ENCODE data around the gene FOXC1.

Gene FOXC1

GRCh38 chr6:1606780-1607515, 2.8 kb upstream of the FOXC1 start:
- in situ Hi-C loops (cut with MboI; ENCODE audit: low pct_unique_long_range_greater_than_20kb, low sequenced_read_pairs) = no loop called here
- DNase-seq = no peak

GRCh38 chr6:1607516-1608221, 2.0 kb upstream of the FOXC1 start:
- DNase-seq = no peak
- in situ Hi-C loops (cut with MboI; ENCODE audit: low pct_unique_long_range_greater_than_20kb, low sequenced_read_pairs) = no loop called here

- no peak for DNase-seq
- in situ Hi-C loops (cut with MboI; ENCODE audit: low pct_unique_long_range_greater_than_20kb, low sequenced_read_pairs) = no loop called here
These were observed 1.3 kb upstream of the FOXC1 start for GRCh38 chr6:1608222-1609040.

- in situ Hi-C loops (cut with MboI; ENCODE audit: low pct_unique_long_range_greater_than_20kb, low sequenced_read_pairs) = no loop called here
These were observed 571 bp upstream of the FOXC1 start for GRCh38 chr6:1609041-1609647.

GRCh38 chr6:1610497-1611321, 994 bp downstream of the FOXC1 start:
- in situ Hi-C loops (cut with MboI; ENCODE audit: low pct_unique_long_range_greater_than_20kb, low sequenced_read_pairs) = no loop called here
- peak; percentile 60 for DNase-seq

More at GRCh38 chr6:1609041-1609647, 571 bp upstream of the FOXC1 start:
- peak; percentile 32 for DNase-seq

GRCh38 chr6:1611322-1611571, 1.5 kb downstream of the FOXC1 start:
- in situ Hi-C loops (cut with MboI; ENCODE audit: low pct_unique_long_range_greater_than_20kb, low sequenced_read_pairs) = no loop called here
- peak; percentile 38 for DNase-seq

- in situ Hi-C loops (cut with MboI; ENCODE audit: low pct_unique_long_range_greater_than_20kb, low sequenced_read_pairs) = no loop called here
- DNase-seq = peak; percentile 57
These were observed 2.0 kb downstream of the FOXC1 start for GRCh38 chr6:1611572-1612298.

GRCh38 chr6:1612299-1612973, 2.7 kb downstream of the FOXC1 start:
- DNase-seq = no peak

GRCh38 chr6:1612974-1613306, 3.2 kb downstream of the FOXC1 start:
- DNase-seq = peak; percentile 32
- in situ Hi-C loops (cut with MboI; ENCODE audit: low pct_unique_long_range_greater_than_20kb, low sequenced_read_pairs) = no loop called here

More at GRCh38 chr6:1612299-1612973, 2.7 kb downstream of the FOXC1 start:
- in situ Hi-C loops (cut with MboI; ENCODE audit: low pct_unique_long_range_greater_than_20kb, low sequenced_read_pairs) = no loop called here

GRCh38 chr6:1613346-1613687, 3.6 kb downstream of the FOXC1 start:
- in situ Hi-C loops (cut with MboI; ENCODE audit: low pct_unique_long_range_greater_than_20kb, low sequenced_read_pairs) = no loop called here

GRCh38 chr6:1613688-1614447, 4.2 kb downstream of the FOXC1 start:
- peak; percentile 27 for DNase-seq
- in situ Hi-C loops (cut with MboI; ENCODE audit: low pct_unique_long_range_greater_than_20kb, low sequenced_read_pairs) = no loop called here

More at GRCh38 chr6:1613346-1613687, 3.6 kb downstream of the FOXC1 start:
- DNase-seq = peak; percentile 11

GRCh38 chr6:1614448-1615150, 4.9 kb downstream of the FOXC1 start:
- DNase-seq = no peak
- in situ Hi-C loops (cut with MboI; ENCODE audit: low pct_unique_long_range_greater_than_20kb, low sequenced_read_pairs) = no loop called here

- no peak for DNase-seq
- in situ Hi-C loops (cut with MboI; ENCODE audit: low pct_unique_long_range_greater_than_20kb, low sequenced_read_pairs) = no loop called here
These were observed 5.6 kb downstream of the FOXC1 start for GRCh38 chr6:1615151-1615852.

- no peak for DNase-seq
- in situ Hi-C loops (cut with MboI; ENCODE audit: low pct_unique_long_range_greater_than_20kb, low sequenced_read_pairs) = no loop called here
These were observed 6.2 kb downstream of the FOXC1 start for GRCh38 chr6:1615853-1616420.

GRCh38 chr6:1616701-1617463, 7.2 kb downstream of the FOXC1 start:
- in situ Hi-C loops (cut with MboI; ENCODE audit: low pct_unique_long_range_greater_than_20kb, low sequenced_read_pairs) = no loop called here
- no peak for DNase-seq

All from KBM-7 (cell line).